ENCODE results near the gene CCDC141. TPM values are rescaled to one million over a fixed set of nuclear protein-coding genes. Genes with fewer than 3 reads are reported as not detected.

The CCDC141 gene
- total RNA-seq, 2 donors from 2014 or later = 5.3 to 9.4 TPM

- Mint-ChIP-seq H3K4me3 (no peak overlapping the region), H3K36me3 (ENCODE audit: insufficient read depth in 2 of 2) (no peaks in the 10 kb centered on the region), H3K27ac (no peak overlapping the region), H3K4me1 (ENCODE audit: low read depth) (no peaks in the 10 kb centered on the region), H3K27me3 (ENCODE audit: low read depth) (no peaks in the 10 kb centered on the region), H3K9me3 (no peaks in the 10 kb centered on the region)
- DNase-seq (no peak), ATAC-seq (replicated peaks in 1 of 2) (no peak)
These were observed 266.0 kb downstream of the CCDC141 start for GRCh38 chr2:178783889-178784288.

GRCh38 chr2:178782236-178782635 is 267.7 kb downstream of the CCDC141 start:
- Mint-ChIP-seq H3K36me3 (ENCODE audit: insufficient read depth in 2 of 2) (no peaks in the 10 kb centered on the region), H3K4me3 (no peak overlapping the region), H3K4me1 (ENCODE audit: low read depth) (no peaks in the 10 kb centered on the region), H3K27ac (no peak overlapping the region), H3K9me3 (no peaks in the 10 kb centered on the region), H3K27me3 (ENCODE audit: low read depth) (no peaks in the 10 kb centered on the region)
- DNase-seq = no peak
- ATAC-seq (replicated peaks in 1 of 2) = no peak

Other genes with a start within 250 kb of the CCDC141 start
- 1 to 10 TPM; 6.6 to 6.9 TPM for gene TTN, start 242.7 kb downstream of the CCDC141 start, total RNA-seq
- gene SESTD1, start 214.7 kb upstream of the CCDC141 start, total RNA-seq = 10 to 100 TPM; 10.7 to 11.9 TPM